GM23338 (cell line): ENCODE results near the gene PCBP3. TPM values are rescaled to one million over a fixed set of nuclear protein-coding genes. Genes with fewer than 3 reads are reported as not detected.

Source experiments
- ATAC-seq: fragments of 200-7000 bp; cut with Tn5 transposase; 3 replicates; pipeline ENCODE4 v1.9.1; 2020
- DNase-seq: peaks from one replicate; pipeline ENCODE4 v3.0.0-alpha.2; 2015; ENCODE audit warnings: low spot score
- H2AFZ ChIP-seq: fragments of 200-600 bp; sonication (generic); 2 replicates; pipeline ENCODE4 v1.8.0; 2016; ENCODE audit warnings: antibody characterized with exemption, mild to moderate bottlenecking, moderate library complexity
- H3F3A ChIP-seq: fragments of 200-600 bp; sonication (generic); replicated peaks from 2 replicates; pipeline ENCODE4 v1.8.0; 2017; ENCODE audit warnings: antibody characterized with exemption, mixed run types, low read depth
- H3K27ac ChIP-seq: fragments of 200-600 bp; sonication (generic); 2 replicates; pipeline ENCODE4 v1.6.1; 2016; ENCODE audit warnings: low read depth
- H3K27me3 ChIP-seq: fragments of 200-600 bp; sonication (generic); 2 replicates; pipeline ENCODE4 v1.8.0; 2016; ENCODE audit warnings: mild to moderate bottlenecking, mixed run types, moderate library complexity; ENCODE audit not compliant: insufficient read depth
- H3K36me3 ChIP-seq: fragments of 200-600 bp; sonication (generic); 2 replicates; pipeline ENCODE4 v1.8.0; 2016; ENCODE audit warnings: mild to moderate bottlenecking; ENCODE audit not compliant: insufficient read depth
- H3K4me1 ChIP-seq: fragments of 200-600 bp; sonication (generic); 2 replicates; pipeline ENCODE4 v1.8.0; 2016; ENCODE audit warnings: mild to moderate bottlenecking, moderate library complexity; ENCODE audit not compliant: insufficient read depth
- H3K4me2 ChIP-seq: fragments of 200-600 bp; sonication (generic); 2 replicates; pipeline ENCODE4 v1.7.1; 2017; ENCODE audit warnings: mixed run types
- H3K4me3 ChIP-seq: fragments of 200-600 bp; sonication (generic); 2 replicates; pipeline ENCODE4 v1.6.1; 2016; ENCODE audit warnings: mixed run types
- H3K79me2 ChIP-seq: fragments of 200-600 bp; sonication (generic); replicated peaks from 2 replicates; pipeline ENCODE4 v1.8.0; 2017; ENCODE audit warnings: mild to moderate bottlenecking; ENCODE audit not compliant: insufficient read depth
- H3K9me2 ChIP-seq: fragments of 200-600 bp; sonication (generic); 2 replicates; pipeline ENCODE4 v1.8.0; 2017; ENCODE audit not compliant: insufficient read depth
- H4K20me1 ChIP-seq: fragments of 200-600 bp; sonication (generic); replicated peaks from 2 replicates; pipeline ENCODE4 v1.8.0; 2017; ENCODE audit warnings: mild to moderate bottlenecking; ENCODE audit not compliant: insufficient read depth
- H3K27ac Mint-ChIP-seq: 2 replicates; pipeline ENCODE4 v1.8.0; 2020; ENCODE audit warnings: inconsistent platforms, mild to moderate bottlenecking, moderate library complexity, mixed read lengths
- H3K27me3 Mint-ChIP-seq: 3 replicates; pipeline ENCODE4 v1.8.0; 2022; ENCODE audit warnings: low read depth, mild to moderate bottlenecking, moderate library complexity, mixed read lengths, inconsistent platforms; ENCODE audit not compliant: insufficient read depth, poor library complexity
- H3K36me3 Mint-ChIP-seq: 3 replicates; pipeline ENCODE4 v1.8.0; 2021; ENCODE audit warnings: low read depth, mild to moderate bottlenecking, inconsistent platforms, moderate library complexity, mixed read lengths
- H3K4me1 Mint-ChIP-seq: 3 replicates; pipeline ENCODE4 v1.8.0; 2020; ENCODE audit warnings: mild to moderate bottlenecking, inconsistent platforms, mixed read lengths
- H3K4me3 Mint-ChIP-seq: 3 replicates; pipeline ENCODE4 v1.8.0; 2021; ENCODE audit warnings: moderate library complexity, mild to moderate bottlenecking, inconsistent platforms, mixed read lengths
- H3K9me3 Mint-ChIP-seq: 3 replicates; pipeline ENCODE4 v1.8.0; 2020; ENCODE audit warnings: moderate library complexity, mild to moderate bottlenecking, inconsistent platforms, mixed read lengths
- CREB1 ChIP-seq: fragments of 250-450 bp; sonication (Bioruptor Pico); IDR thresholded peaks from 2 replicates; pipeline ENCODE4 v1.5.0; 2020; ENCODE audit warnings: low read depth, mild to moderate bottlenecking, moderate library complexity
- CTCF ChIP-seq, 2 experiments: fragments of 200-600 bp in 1 of 2; sonication (generic) in 1 of 2; conservative IDR thresholded peaks; 2 replicates each; pipeline versions ENCODE4 v1.5.1 to v1.6.1; 2016 to 2017; ENCODE audit warnings: antibody characterized with exemption in 2 of 2, low read depth in 2 of 2, mild to moderate bottlenecking in 2 of 2, moderate library complexity in 1 of 2
- ETS1 ChIP-seq: IDR thresholded peaks from 2 replicates; pipeline ENCODE4 v1.6.1; 2016; ENCODE audit warnings: antibody characterized with exemption
- EZH2 ChIP-seq: fragments of 200-600 bp; sonication (generic); IDR thresholded peaks from one replicate; pipeline ENCODE4 v1.8.0; 2017; ENCODE audit warnings: antibody characterized with exemption, mild to moderate bottlenecking, low read depth; ENCODE audit not compliant: unreplicated experiment
- EZH2phosphoT487 ChIP-seq: fragments of 200-600 bp; sonication (generic); IDR thresholded peaks from one replicate; pipeline ENCODE4 v1.8.1; 2018; ENCODE audit warnings: antibody characterized with exemption; ENCODE audit not compliant: unreplicated experiment
- JUNB ChIP-seq: IDR thresholded peaks from one replicate; pipeline ENCODE4 v1.6.1; 2016; ENCODE audit warnings: antibody characterized with exemption; ENCODE audit not compliant: unreplicated experiment
- NANOG ChIP-seq: IDR thresholded peaks from 2 replicates; pipeline ENCODE4 v1.6.1; 2016; ENCODE audit warnings: antibody characterized with exemption, borderline replicate concordance
- POLR2AphosphoS5 ChIP-seq: IDR thresholded peaks from 2 replicates; pipeline ENCODE4 v1.6.1; 2016; ENCODE audit warnings: antibody characterized with exemption, low read depth
- REST ChIP-seq: IDR thresholded peaks from one replicate; pipeline ENCODE4 v1.6.1; 2018; ENCODE audit warnings: antibody characterized with exemption; ENCODE audit not compliant: unreplicated experiment
- STAT1 ChIP-seq: IDR thresholded peaks from one replicate; pipeline ENCODE4 v1.6.1; 2016; ENCODE audit warnings: antibody characterized with exemption; ENCODE audit not compliant: unreplicated experiment
- ZNF114 ChIP-seq: fragments of 250-450 bp; sonication (Bioruptor Pico); IDR thresholded peaks from 2 replicates; pipeline ENCODE4 v1.5.0; 2020; ENCODE audit warnings: mild to moderate bottlenecking, moderate library complexity
- ZNF331 ChIP-seq: fragments of 250-450 bp; sonication (Bioruptor Pico); IDR thresholded peaks from 2 replicates; pipeline ENCODE4 v1.5.0; 2020; ENCODE audit warnings: low read depth, mild to moderate bottlenecking, moderate library complexity
- ZNF462 ChIP-seq: fragments of 250-450 bp; sonication (Bioruptor Pico); IDR thresholded peaks from 2 replicates; pipeline ENCODE4 v1.5.0; 2020; ENCODE audit warnings: mild to moderate bottlenecking, moderate library complexity
- polyA plus RNA-seq: library from polyadenylated mRNA; unstranded; fragments of >200 nt; fragmentation: Nextera tagmentation; extraction: Ambion mirVana; gene quantifications from 2 replicates; pipeline ENCODE4 v1.2.1, GENCODE V29; 2016
- total RNA-seq: library from RNA; depleted of rRNA; stranded (reverse); fragments of >200 nt; shearing (Covaris generic); gene quantifications from 2 replicates; pipeline ENCODE4 v1.2.3, GENCODE V29; 2014

PCBP3 gene
- total and polyA plus RNA-seq, 2 experiments from 2014 or later = 7.1 to 9.1 TPM

- H3K79me2 ChIP-seq = no peaks in the 10 kb centered on the region
- DNase-seq = no peak
- no peaks in the 10 kb centered on the region for H3K9me3 Mint-ChIP-seq
- no peak overlapping the region for H3K27ac ChIP-seq
- H3K27ac Mint-ChIP-seq = no peak overlapping the region
- H3K36me3 Mint-ChIP-seq = no peaks in the 10 kb centered on the region; the same call in 2 of the 3 replicates
- H4K20me1 ChIP-seq = no peaks in the 10 kb centered on the region
- no peaks in the 10 kb centered on the region for H3F3A ChIP-seq
- no peaks in the 10 kb centered on the region for H3K4me1 ChIP-seq
- H3K36me3 ChIP-seq = no peaks in the 10 kb centered on the region
- no peak overlapping the region for H2AFZ ChIP-seq
- no peaks in the 10 kb centered on the region for H3K27me3 ChIP-seq
- peaks cover 15% of the 10 kb centered on the region for H3K27me3 Mint-ChIP-seq
- TF ChIP-seq STAT1 = no peak
- TF ChIP-seq NANOG = no peak
- TF ChIP-seq CREB1 (CRISPR knock-in tag) = no peak
- no peak for TF ChIP-seq EZH2
- no peak for TF ChIP-seq ZNF462 (CRISPR knock-in tag)
- no peak for TF ChIP-seq POLR2AphosphoS5
- no peak for TF ChIP-seq EZH2phosphoT487
- TF ChIP-seq ETS1 = no peak
- no peak for TF ChIP-seq ZNF114 (CRISPR knock-in tag)
- no peak for TF ChIP-seq CTCF (conservative IDR thresholded peaks at IDR 0.05; ENCODE audit: low read depth in 2 of 2)
- no peak for TF ChIP-seq REST
- no peak for TF ChIP-seq JUNB
- TF ChIP-seq ZNF331 (CRISPR knock-in tag) = no peak
- H3K4me1 Mint-ChIP-seq = peaks cover 5% of the 10 kb centered on the region; the same call in 2 of the 3 replicates
- H3K4me2 ChIP-seq = no peak overlapping the region
- H3K4me3 Mint-ChIP-seq = no peak overlapping the region
- no peak overlapping the region for H3K4me3 ChIP-seq
- no peaks in the 10 kb centered on the region for H3K9me2 ChIP-seq
- ATAC-seq = no peak
Measured at GRCh38 chr21:45944601-45945000, 301.1 kb downstream of the PCBP3 start.
